GM18951 (cell line): Measurements from ENCODE around the gene ASPG.

ENCODE experiments used
- POLR2A ChIP-seq: IDR thresholded peaks from 4 replicates; pipeline ENCODE4 v1.6.1; 2011; ENCODE audit warnings: mild to moderate bottlenecking; ENCODE audit not compliant: insufficient read length, insufficient read depth; ENCODE audit errors: extremely low read depth
- in situ Hi-C: fragments of 300-500 bp; cut with MboI; formaldehyde crosslinking; loops from one replicate; pipeline ENCODE4 v1.12.0; 2022; ENCODE audit warnings: low sequenced_read_pairs, mixed read lengths, inconsistent platforms; ENCODE audit not compliant: unreplicated experiment

The ASPG gene

DNA sequence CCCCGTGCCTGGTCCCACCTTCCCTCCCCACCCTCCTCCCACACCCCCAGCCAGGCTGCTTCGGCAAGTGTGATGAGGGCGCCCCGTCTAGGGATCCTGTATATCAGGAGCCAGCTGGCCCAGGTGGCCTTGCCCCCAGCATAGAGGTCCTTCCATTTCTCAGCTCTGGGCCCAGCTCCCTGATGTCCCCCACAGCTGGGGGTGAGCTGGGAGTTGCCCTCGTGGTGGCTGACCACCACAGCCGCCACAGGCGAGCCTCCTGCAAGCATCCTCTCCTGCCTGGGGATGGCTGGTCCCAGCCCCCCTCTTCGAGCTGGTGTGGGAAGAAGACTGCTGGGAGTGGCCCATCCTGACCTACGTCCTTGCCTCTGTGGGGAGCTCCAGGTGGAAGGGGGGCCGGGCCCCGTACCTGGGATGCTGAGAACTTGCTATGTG lies 7.4 kb downstream of the ASPG start:
- in situ Hi-C loops = no loop called here
- TF ChIP-seq POLR2A = no peak

DNA sequence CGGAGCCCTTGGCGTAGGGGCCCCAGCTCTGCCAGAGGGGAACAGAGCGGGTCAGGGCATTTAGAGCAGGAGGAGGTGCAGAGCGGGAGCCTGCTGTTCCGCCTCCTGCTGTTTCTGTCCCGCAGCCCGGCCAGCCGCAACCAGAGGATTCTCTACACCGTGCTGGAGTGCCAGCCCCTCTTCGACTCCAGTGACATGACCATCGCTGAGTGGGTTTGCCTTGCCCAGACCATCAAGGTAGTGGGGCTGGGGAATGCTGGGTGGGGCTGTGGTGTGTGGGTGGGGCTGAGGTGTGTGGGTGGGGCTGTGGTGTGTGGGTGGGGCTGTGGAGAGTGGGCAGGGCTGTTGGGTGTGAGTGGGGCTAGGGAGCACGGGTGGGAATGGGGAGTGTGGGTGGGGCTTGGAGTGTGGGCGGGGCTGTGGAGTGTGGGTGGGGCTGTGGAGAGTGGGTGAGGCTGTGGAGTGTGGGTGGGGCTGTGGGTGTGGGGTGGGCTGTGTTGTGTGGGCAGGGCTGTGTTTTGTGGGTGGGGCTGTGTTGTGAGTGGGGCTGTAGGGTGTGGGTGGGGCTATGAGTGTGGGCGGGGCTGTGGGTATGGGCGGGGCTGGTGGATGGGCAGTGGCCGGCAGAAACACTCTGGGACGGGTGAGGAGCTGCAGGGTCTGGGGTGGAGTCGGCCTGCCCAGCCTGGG lies 8.0 kb downstream of the ASPG start:
- no peak for TF ChIP-seq POLR2A
- in situ Hi-C loops = no loop called here

DNA sequence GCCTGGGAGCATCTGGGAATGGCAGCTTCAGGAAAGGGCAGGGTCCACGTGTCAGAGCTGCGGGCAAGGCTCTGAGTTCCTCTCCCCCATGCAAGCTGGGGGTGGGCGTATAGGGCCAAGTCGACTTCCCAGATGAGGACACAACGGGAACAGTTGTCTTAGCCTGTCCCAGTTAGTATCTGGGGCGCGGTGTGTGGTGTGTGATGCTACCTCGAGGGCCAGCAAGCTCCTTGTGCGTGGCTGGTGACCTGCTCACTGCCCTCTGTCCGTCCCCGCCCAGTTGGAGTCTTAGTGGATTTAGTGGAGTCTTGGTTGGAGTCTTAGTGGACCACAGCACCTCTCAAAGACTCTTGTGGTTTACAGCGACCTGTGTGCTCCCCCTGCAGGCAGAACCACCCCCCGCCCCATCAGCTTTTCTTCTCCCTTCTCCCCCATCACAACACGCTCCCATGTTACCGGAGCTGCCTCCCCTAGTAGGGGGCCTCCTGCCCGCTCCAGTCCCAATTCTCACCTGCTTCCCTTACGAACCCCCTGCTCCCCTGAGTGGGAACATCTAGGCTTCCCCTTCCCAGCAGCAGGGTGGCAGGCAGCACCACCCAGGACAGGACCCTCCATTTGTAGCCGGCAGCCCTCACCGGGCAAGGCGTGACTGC lies 8.7 kb downstream of the ASPG start:
- no peak for TF ChIP-seq POLR2A
- in situ Hi-C loops = no loop called here

DNA sequence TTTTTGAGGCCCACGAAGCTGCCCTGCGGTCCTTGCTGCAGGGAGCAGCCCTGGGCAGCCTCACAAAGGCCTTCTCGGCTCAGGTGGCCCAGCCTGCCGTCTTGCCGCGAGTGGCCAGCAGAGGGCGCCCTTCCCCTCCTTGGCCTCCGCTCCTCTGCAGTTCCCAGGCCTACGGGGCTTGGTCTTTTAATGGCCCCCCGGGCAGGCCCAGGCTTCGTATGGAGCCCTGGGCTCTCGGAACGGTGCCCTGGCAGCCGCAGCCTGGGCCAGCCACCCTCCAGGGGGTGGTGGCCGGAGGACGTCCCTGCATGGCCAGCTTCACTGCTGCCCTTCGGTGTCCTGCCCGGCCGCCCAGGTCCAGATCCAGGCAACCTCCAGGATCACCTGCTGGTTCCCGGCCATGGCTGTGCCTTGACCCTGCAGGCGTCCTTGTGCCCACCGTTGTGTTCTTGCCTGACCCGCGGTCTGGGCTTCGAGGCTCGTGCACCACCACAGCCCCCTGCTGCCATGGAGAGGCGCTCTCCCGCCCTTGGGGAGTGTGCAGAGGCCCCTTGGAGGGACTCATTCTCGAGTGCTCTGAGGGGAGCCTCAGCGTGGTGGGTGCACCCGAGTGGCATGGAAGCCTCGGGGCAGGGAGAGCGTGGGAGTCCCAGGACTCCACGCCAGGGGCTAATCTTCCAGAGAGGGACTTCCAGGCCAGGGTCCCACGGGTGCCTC lies 9.4 kb downstream of the ASPG start:
- in situ Hi-C loops = no loop called here
- TF ChIP-seq POLR2A = no peak

DNA sequence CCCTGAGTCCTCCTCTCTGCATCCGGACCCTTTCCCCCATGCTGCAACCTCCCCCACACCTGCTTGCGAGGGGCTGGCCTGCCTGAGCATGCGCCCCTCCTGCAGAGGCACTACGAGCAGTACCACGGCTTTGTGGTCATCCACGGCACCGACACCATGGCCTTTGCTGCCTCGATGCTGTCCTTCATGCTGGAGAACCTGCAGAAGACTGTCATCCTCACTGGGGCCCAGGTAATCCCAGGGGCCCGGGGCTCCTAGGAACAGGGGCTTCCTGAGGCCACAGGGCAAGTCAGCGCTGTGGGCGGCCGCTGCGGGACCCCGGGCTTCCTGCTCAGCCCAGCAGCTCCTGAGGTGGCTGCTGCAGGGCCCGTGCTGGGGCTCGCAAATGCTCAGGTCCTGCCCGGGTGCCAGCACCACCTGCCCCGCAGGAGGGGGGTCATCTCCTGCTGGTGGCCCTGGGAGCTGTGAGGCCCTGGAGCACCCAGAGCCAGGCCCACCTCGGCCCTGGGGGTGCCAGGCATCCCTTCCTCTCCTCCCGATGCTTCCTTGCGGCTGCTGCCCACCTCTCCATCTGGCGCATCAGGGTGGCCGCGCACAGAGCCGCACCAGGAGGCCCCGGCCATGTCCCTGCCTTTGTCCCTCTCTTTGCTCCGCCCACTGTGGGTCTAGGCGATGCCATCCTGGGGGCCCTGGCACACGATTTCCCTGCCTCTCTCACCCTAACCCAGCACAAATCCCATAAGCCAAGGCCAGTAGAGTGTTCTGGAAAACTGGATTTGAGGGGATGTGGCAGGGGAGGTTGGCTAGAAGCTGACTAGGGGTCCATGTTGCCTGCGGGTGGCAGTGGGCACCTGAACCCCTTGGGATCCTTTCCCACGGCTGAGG lies 10.2 kb downstream of the ASPG start:
- TF ChIP-seq POLR2A = no peak
- in situ Hi-C loops = no loop called here

DNA sequence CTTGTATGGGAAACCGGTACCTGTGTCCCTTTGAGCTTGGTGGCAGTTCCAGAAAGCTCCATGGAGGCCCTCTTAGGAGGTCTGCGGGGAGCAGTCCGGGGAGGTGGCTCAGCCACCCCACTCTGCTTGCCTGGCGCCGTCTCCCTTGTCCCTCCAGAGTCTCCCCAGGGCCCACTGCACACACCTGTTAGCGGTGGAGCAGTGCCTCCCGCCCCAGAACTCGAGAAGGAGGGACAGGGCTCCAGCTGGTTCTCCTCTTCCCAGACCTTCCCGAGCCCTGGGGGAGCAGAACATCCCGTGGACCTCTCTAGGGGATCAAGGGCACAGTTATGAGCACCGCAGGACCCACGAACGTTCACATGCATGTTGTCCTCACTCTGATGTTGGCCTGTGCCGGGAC lies 10.8 kb downstream of the ASPG start:
- in situ Hi-C loops = no loop called here
- no peak for TF ChIP-seq POLR2A

DNA sequence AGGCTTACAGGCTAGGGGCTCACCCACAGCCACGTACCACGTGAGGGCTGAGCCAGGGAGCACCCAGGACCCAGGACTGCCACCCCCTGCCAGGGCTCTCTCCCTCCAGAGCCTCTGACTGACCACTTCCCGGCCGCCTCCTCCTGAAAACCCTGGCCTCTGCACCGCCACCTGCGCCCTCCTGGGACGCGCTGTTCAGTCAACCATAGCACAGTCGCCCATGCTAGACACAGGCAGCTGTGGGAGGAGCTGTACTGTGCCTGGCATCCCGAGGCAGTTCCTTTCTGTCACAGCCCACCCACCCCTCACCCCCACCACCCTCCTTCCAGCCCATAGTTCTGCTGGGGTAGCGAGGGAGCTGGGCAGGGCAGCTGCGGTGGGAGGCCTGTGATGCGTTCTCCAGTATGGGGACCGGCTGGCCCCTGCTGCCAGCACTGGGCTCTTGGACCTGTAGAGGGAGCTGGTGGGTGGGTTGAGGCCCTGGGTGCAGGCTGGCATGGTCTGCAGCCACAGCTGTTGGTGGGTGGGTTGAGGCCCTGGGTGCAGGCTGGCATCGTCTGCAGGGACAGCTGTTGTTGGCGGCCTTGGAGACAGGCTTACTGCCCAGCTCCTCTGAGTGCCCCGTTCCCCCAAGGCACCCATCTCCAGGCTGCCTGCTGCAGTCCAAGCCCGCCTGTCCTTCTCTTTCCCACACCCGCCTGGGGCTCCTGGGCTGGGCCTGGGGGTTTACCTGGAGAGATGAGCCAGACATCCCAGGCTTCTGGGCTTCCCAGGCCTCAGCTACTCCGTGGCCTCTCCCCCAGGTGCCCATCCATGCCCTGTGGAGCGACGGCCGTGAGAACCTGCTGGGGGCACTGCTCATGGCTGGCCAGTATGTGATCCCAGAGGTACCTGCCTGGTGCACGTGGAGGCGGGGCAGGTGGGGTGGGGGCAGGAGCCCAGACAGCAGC lies 11.5 kb downstream of the ASPG start:
- in situ Hi-C loops = no loop called here
- TF ChIP-seq POLR2A = no peak

DNA sequence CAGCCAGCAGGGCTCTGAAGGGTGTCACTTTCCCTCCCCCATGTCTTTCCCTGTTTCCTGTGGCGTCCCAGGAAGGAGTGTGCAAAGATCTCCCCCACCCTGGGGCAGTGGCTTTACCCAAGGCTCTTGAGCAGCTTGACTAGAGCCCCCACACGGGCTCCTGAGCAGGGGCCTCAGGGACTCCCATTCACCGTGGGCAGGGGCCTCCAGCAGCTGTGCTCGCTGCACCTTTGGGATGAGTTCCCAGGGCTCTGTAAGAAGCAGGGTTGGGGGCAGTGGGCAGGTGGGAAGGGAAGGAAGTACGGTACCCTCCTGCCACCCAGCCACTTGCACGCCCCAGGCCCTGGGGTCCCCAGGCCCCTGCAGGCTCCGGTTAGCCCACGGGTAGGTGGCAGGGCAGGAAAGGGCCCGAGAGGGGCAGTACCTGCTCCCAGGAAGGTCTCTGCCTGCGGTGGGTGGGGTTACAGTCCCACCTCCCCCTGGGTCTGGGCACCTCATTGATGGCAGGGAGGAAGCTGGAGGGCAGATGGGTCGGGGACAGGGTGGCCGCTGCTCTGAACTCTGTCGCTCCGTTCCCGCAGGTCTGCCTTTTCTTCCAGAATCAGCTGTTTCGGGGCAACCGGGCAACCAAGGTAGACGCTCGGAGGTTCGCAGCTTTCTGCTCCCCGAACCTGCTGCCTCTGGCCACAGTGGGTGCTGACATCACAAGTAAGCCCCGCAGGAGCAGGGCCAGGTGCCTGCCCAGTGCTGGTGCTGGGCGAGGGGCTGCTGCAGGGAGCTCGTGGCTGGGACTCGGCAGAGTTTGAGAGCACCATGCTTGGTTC lies 13.0 kb downstream of the ASPG start:
- in situ Hi-C loops = no loop called here
- no peak for TF ChIP-seq POLR2A

DNA sequence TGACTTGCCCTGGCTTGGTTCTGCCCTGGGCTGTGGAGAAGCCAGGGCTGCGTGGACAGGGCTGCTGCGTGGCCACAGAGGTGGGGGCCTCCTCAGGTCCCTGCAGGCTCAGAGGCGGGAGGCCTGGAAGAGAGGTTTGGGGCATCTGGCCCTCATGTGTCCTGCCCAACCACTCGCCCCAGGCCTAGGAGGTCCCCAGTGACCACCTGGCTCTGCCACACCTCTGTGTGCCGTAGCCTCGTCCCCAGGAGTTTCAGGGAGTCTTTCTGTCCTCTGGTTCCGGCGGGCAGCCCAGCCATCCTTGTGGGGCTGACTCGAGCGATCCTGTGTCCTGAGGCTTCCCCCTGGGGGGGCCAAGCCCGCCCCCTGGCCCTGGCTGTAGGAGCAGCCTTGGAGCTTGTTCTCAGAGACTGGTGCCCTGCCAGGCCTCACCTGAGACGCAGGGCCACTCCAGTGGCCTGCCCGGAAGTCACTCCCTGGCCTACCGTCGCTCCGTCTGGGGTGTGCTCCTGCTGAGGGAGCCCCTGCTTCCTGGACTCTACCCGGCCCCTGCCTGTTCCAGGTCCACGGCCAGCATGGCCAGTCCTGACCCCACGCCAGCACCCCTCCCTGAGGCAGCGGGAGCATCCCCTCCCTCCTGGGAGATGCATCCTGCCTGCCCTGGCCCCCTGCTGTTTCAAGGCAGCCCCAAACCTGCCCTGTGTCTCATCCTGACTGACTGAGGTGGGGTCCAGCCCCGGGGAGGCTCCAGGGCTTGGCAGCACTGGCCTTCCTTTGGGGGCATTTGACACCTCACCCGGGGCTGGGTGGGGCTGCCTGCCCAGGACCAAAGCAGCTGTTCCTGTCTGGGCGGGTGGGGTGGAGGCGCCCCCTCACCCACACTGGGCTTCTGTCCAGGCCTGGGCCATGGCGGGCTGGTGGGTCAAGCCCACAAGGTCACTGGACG lies 13.9 kb downstream of the ASPG start:
- in situ Hi-C loops = no loop called here
- TF ChIP-seq POLR2A = no peak

DNA sequence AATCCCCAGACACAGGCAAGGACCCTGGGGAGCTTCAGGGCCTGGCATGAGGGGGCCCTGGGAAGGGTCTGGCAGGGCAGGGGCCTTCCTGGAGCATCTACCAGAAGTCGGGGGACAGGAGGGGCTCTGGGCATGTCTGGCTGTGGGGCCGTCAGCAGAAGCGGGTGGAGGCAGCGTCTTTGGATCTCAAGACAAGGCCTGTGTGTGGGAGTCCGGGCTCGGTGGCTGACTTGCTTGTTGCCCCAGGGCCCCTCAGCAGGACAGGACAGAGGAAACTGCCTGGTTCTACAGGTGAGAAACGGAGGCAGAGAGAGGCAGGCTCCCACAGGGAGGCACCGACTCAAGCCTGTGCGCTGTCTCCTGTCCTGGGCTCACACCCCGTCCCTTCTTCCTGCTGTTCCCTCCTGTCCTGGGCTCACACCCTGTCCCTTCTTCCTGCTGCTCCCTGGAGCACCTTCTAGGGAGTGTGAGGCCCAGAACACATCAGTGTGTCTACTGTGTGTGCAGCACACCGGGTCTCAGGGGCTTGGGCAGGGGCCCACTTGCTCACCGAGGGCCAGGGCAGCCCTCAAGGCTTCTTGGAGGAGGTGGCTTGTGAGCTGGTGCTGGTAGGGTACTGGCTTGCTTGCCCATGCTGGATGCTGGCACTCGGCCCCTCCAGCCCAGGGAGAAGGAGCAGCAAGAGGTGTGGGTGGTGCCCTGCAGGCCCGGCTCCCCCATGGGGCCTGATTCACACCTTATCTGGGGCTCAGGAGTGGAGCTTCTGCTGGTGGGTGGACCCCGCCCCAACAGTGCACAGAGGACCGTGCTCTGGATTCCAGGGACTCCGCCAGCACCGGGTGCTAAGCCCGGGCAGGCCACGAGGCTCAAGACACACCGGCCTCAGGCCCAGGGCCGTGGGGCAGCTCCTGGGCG lies 14.9 kb downstream of the ASPG start:
- TF ChIP-seq POLR2A = no peak

More for the DNA sequence above, 14.9 kb downstream of the ASPG start:
- in situ Hi-C loops = no loop called here
